Endothelial cell of umbilical vein (primary cell): ENCODE data around the gene PNPO.

Experiments used
- CTCF ChIP-seq, 2 donors: IDR thresholded peaks; 1 replicate in 1 of 2; 2 replicates in 1 of 2; pipeline ENCODE4 v1.5.1; 2011; ENCODE audit warnings: low read length in 2 of 2, mild to moderate bottlenecking in 2 of 2, moderate library complexity in 2 of 2, control low read depth in 1 of 2, inconsistent platforms in 1 of 2, low read depth in 1 of 2; ENCODE audit not compliant: insufficient read depth in 1 of 2; ENCODE audit errors: extremely low read depth in 1 of 2
- JUN ChIP-seq: IDR thresholded peaks from 2 replicates; pipeline ENCODE4 v1.6.1; 2011; ENCODE audit warnings: borderline replicate concordance, low read depth; ENCODE audit not compliant: insufficient read length, insufficient read depth
- POLR2A ChIP-seq: IDR thresholded peaks from 2 replicates; pipeline ENCODE4 v1.6.1; 2012; ENCODE audit warnings: low read depth, mild to moderate bottlenecking, control low read depth, low read length

DNA sequence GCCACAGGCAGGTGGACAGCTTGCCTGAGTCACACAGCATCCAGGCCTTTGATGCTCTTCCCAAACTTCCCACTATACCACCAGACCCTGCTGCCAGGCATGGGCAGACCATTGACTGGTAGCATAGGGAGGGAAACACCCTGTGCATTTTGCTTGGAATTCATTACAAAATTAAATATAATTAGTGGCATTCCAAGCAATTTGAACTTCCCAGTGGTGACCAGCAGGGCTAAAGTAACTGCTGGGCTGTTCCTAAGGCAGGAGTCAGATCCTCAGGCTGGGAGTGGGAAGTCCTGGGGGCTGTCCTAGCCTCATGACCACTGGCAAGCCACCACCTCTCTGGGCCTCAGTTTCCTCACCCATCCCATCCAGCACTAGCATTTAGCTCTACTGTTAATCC, 12.5 kb downstream of the PNPO start:
- no peak for TF ChIP-seq JUN
- no peak for TF ChIP-seq CTCF (IDR thresholded peaks at IDR 0.05; ENCODE audit: extremely low read depth in 1 of 2, insufficient read depth in 1 of 2, low read depth in 1 of 2, low read length in 2 of 2)
- TF ChIP-seq POLR2A, result no peak
